Stimulated activated naive CD4-positive, alpha-beta T cell treated with Interleukin-2 at 50 U/mL for 16 hours (primary cell): ENCODE data around the gene WFS1.

Experiments used
- DNase-seq: peaks from one replicate; lab custom pipeline; 2025; lab: John Stamatoyannopoulos, UW

Gene WFS1

GRCh38 chr4:6235012-6235411 is 34.6 kb upstream of the WFS1 start:
- no peak for DNase-seq

GRCh38 chr4:6235901-6236640 is 33.6 kb upstream of the WFS1 start:
- no peak for DNase-seq

GRCh38 chr4:6236816-6237390 is 32.7 kb upstream of the WFS1 start:
- no peak for DNase-seq

- no peak for DNase-seq
These were observed 30.2 kb upstream of the WFS1 start for GRCh38 chr4:6239486-6239885.

- DNase-seq = no peak
These were observed 29.7 kb upstream of the WFS1 start for GRCh38 chr4:6239968-6240367.

GRCh38 chr4:6241062-6241845 is 28.4 kb upstream of the WFS1 start:
- DNase-seq = no peak

- no peak for DNase-seq
These were observed 27.2 kb upstream of the WFS1 start for GRCh38 chr4:6242271-6243029.

GRCh38 chr4:6245246-6246169 is 24.1 kb upstream of the WFS1 start:
- DNase-seq = no peak

- no peak for DNase-seq
These were observed 23.4 kb upstream of the WFS1 start for GRCh38 chr4:6246170-6246634.

GRCh38 chr4:6248394-6248793 is 21.3 kb upstream of the WFS1 start:
- DNase-seq = no peak

- DNase-seq = no peak
These were observed 19.2 kb upstream of the WFS1 start for GRCh38 chr4:6250235-6250983.

- no peak for DNase-seq
These were observed 18.7 kb upstream of the WFS1 start for GRCh38 chr4:6250984-6251295.

- DNase-seq = no peak
These were observed 18.3 kb upstream of the WFS1 start for GRCh38 chr4:6251365-6251764.

- DNase-seq = no peak
These were observed 17.6 kb upstream of the WFS1 start for GRCh38 chr4:6252051-6252450.

- no peak for DNase-seq
These were observed 16.5 kb upstream of the WFS1 start for GRCh38 chr4:6253111-6253510.

GRCh38 chr4:6253961-6254360 is 15.7 kb upstream of the WFS1 start:
- no peak for DNase-seq

GRCh38 chr4:6256141-6256540 is 13.5 kb upstream of the WFS1 start:
- DNase-seq = no peak

GRCh38 chr4:6257247-6258025 is 12.2 kb upstream of the WFS1 start:
- DNase-seq = no peak

- no peak for DNase-seq
These were observed 11.7 kb upstream of the WFS1 start for GRCh38 chr4:6258026-6258360.

- DNase-seq = no peak
These were observed 10.9 kb upstream of the WFS1 start for GRCh38 chr4:6258741-6259140.
